NK-92 (cell line): Measurements from ENCODE around the gene AOPEP.

ENCODE experiments used
- DNase-seq: peaks from one replicate; lab custom pipeline; 2025; ENCODE audit not compliant: unreplicated experiment; lab: John Stamatoyannopoulos, UW

AOPEP gene

DNA sequence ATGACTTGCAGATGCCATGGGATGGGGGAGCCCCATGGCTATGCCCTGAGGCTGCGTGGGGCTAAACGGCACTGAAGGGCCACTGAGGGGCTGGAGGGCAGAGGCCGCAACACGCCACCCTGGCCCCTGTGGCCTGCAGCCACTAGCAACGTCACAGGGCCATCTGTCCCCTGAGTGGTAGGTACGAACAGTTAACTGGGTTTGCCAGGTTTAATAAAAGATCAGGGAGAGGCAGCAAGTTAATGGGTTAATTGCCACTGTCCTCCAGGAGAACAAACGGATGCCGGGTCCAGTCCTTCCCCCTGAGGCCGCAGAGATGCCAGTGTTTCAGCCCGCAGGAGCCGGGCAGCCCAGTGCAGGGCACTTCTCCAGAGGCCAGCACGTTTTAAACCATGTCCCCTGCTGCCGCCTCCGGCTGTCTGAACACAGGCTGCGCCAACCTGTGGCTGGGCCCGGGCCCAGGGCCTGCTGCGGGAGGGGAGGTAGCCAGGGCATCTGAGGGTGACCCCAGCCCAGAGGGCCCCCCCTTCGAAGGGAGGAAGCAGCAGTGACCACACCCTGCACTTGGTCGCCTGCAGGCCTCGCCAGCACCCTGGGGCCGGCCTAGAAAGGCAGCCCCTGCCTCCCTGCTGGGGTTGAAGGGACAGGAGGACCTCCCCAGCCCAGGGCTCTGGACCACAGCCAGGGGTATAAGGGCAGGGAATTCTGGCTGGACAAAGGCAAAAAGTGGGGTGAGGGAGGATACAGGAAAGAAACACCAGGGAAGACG lies 363.7 kb downstream of the AOPEP start:
- DNase-seq: no peak

GRCh38 chr9:95090871-95091577 lies 364.5 kb downstream of the AOPEP start:
- DNase-seq: no peak

- DNase-seq: no peak
These were observed 365.2 kb downstream of the AOPEP start for GRCh38 chr9:95091601-95092261.

DNA sequence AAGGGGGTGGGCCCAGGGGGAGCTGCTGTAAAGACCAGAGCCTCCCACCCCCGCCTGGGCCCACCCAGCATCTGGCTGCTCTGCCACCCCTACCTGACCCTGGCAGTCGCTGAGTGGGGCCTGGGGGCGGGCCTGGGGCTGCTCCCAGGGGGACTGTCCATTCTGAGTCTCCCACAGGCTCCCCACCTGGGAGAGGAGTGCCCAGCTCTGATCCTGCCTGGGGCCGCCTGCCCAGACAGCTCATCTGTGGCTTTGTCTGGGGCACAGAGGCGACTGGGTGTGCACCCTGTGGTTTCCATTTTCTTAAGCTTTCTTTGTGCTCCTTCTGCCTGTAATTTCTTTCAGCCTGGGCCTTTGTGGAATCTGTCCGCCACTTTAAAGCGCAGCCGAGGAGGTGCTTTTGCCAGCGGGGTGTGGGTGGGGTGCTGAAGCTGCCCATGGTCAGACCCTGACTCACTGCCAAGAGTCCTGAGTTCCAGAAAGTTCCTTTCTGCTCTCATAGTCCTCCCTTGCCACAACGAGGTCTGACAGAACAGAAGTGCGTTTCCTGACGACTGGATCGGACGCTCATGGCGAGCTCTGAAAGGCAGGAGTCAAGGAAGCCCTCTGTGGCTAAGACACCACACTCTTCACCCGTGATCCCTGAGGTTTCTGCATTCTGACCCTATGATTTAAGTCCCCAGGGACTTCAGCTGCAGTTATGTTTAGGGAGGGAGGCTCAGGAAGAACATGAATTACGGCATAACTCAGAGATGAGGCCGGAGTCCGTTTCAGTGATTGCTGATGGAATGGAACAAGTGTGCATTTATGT lies 366.0 kb downstream of the AOPEP start:
- DNase-seq: no peak

DNA sequence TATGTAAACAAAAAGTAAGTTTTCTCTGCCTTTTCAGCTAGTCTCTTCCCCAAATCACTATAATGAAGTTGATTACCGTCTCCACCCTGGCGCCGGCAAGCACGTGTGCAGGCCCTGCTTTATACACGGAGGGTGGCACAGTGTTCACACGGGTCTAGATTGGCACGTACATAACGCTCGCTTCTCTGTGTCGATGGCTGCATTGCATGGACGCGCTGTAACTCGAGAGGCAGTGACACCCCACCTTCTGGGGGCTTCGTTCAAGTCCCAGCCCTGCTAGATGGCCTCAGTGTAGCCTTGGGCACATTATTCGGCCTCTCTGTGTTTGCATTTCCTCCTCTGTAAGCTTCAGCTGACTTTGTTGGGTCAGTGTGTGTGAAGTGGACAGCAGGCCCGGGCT lies 367.1 kb downstream of the AOPEP start:
- DNase-seq: no peak

GRCh38 chr9:95094002-95094401 lies 367.5 kb downstream of the AOPEP start:
- DNase-seq: no peak

GRCh38 chr9:95095641-95096355 lies 369.3 kb downstream of the AOPEP start:
- no peak for DNase-seq

- no peak for DNase-seq
These were observed 369.9 kb downstream of the AOPEP start for GRCh38 chr9:95096381-95096780.

GRCh38 chr9:95096807-95097206 lies 370.3 kb downstream of the AOPEP start:
- no peak for DNase-seq

DNA sequence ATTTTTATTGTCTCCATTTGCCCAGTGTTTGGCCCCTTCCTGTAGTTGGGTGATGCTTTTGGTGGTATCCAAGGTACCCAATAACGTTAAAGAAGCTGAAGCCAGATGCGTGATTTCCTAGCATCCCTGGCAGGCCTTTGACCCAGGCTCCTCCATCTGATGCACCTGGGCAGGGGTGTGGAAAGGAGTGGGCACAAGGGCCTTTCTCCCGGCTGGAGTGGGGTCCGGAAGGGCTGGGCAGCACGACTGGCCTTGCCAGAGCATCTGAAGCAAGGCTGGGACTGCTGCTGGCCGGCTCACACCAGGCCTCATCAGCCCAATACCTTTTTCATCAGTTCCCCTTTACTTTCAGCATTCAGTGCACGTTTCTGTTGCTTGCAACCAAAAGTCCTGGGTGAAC lies 370.8 kb downstream of the AOPEP start:
- DNase-seq: no peak

GRCh38 chr9:95098391-95098921 lies 372.0 kb downstream of the AOPEP start:
- no peak for DNase-seq

GRCh38 chr9:95099321-95100070 lies 373.0 kb downstream of the AOPEP start:
- no peak for DNase-seq

DNA sequence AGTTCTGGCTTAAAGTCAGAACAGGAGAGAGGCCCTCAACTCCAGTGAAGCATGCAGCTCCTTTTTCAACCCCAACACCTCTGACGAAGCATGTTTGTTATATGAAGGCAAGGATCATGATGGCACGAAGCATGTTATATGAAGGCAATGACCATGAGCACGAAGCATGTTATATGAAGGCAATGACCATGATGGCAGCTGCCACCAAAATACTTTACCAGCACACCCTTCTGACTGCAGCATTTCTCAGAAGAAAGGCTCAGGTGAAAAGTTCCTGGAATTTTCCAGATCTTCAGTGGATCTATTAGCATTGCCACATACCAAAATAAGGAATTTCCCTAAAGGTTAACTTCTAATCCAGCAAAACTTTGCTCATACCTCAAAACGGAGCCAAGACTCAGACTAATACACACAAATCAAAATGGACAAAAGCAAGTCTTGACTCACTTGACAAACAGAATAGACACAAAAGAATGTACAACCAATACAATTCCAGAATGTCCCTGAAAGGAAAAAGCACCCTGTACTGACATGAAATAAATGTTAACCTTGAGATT lies 373.6 kb downstream of the AOPEP start:
- DNase-seq: no peak

- no peak for DNase-seq
These were observed 374.8 kb downstream of the AOPEP start for GRCh38 chr9:95101326-95101725.

DNA sequence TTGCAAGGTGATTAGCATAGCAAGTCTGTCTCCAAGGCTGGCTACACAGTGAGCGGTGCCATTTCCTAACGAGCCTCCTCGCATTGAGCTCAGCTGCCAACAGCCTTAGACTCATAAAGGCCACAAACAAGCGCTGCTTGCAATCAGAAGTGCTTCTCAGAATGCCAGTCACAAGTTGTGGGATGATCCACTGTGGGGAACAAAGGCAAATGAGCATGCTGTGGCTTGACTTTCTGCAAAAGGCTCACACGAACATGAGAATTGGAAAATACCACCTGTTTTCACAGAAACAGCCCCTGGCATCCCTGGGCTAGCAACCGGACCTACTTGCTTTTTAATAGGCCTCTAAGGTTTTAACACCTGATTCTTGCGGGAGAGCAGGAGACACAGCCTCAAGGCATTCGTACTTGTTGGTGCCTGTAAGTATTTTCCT lies 375.5 kb downstream of the AOPEP start:
- DNase-seq: no peak

GRCh38 chr9:95102572-95102971 lies 376.1 kb downstream of the AOPEP start:
- no peak for DNase-seq

DNA sequence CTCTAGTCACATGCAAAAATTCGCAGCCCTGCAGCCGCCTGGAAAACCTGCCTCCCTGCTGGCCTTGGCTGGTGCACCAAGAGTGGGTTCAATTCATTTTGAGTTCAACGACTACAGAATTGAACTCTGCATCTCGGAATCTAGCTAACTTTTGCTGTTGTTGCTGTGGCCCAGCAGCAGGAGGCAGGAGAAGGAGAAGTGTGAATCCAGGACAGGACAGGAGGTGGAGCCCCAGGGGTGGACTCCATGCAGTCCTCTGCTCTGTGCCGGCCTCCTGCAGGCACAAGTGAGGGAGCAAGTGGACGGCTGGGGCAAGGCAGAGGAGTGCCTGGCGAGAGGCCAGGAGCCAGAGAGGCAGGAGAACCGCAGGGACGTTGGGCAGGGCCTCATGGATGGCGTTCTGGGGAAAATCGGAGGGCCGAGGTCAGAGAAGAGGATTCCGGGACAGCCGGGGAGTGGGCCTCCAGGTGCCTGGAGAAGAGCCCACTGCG lies 376.8 kb downstream of the AOPEP start:
- no peak for DNase-seq

GRCh38 chr9:95103871-95104580 lies 377.5 kb downstream of the AOPEP start:
- DNase-seq: no peak

DNA sequence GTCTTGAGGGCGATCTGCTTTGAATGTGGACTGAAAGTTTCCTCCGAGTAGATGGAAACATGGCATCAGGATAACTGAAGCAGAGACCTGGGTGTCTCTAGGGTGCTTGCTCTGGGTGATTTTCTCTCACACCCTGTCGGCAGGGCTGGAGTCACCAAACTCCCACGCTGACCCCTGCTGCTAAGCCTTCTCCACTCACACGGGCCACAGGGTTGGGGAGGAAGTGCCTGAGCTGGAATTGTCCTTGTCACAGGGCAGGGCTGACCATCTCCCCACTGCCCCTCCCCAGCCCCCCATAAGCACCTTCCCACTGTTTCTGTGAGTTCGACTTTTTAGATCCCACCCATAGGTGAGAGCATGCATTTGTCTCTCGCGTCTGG lies 378.1 kb downstream of the AOPEP start:
- no peak for DNase-seq
